ENCODE data around the gene TSKU.
A peak's percentile ranks its signal among the peaks of the same experiment; 100 is the strongest.
"Not testable (repeated sequence)": the region's sequence is repeated elsewhere in the genome, so short reads cannot be mapped to it uniquely, and the experiment has no call there.

TSKU gene

GRCh38 chr11:76788661-76789442 lies 5.7 kb downstream of the TSKU start:
- no peak for DNase-seq (ENCODE audit: low read depth in 2 of 2)

GRCh38 chr11:76789443-76789719 lies 6.2 kb downstream of the TSKU start:
- no peak for DNase-seq (ENCODE audit: low read depth in 2 of 2)

- no peak for DNase-seq (ENCODE audit: low read depth in 2 of 2)
Measured at GRCh38 chr11:76790251-76790650, 7.1 kb downstream of the TSKU start.

GRCh38 chr11:76791002-76791770 lies 8.0 kb downstream of the TSKU start:
- DNase-seq (ENCODE audit: low read depth in 2 of 2): not testable (repeated sequence)

- no peak for DNase-seq (ENCODE audit: low read depth in 2 of 2)
Measured at GRCh38 chr11:76791861-76792260, 8.7 kb downstream of the TSKU start.

GRCh38 chr11:76792505-76793264 lies 9.5 kb downstream of the TSKU start:
- no peak for DNase-seq (ENCODE audit: low read depth in 2 of 2)

GRCh38 chr11:76793391-76794291 lies 10.5 kb downstream of the TSKU start:
- DNase-seq (ENCODE audit: low read depth in 2 of 2): no peak

- DNase-seq (ENCODE audit: low read depth in 2 of 2): no peak
Measured at GRCh38 chr11:76794371-76795289, 11.5 kb downstream of the TSKU start.

- DNase-seq (ENCODE audit: low read depth in 2 of 2): no peak
Measured at GRCh38 chr11:76795290-76795935, 12.3 kb downstream of the TSKU start.

GRCh38 chr11:76795936-76796441 lies 12.8 kb downstream of the TSKU start:
- DNase-seq (ENCODE audit: low read depth in 2 of 2): no peak

GRCh38 chr11:76796511-76797198 lies 13.5 kb downstream of the TSKU start:
- DNase-seq (ENCODE audit: low read depth in 2 of 2): no peak

GRCh38 chr11:76797341-76798201 lies 14.4 kb downstream of the TSKU start:
- DNase-seq (ENCODE audit: low read depth in 2 of 2): no peak

GRCh38 chr11:76798202-76798581 lies 15.0 kb downstream of the TSKU start:
- no peak for DNase-seq (ENCODE audit: low read depth in 2 of 2)

GRCh38 chr11:76798671-76799065 lies 15.5 kb downstream of the TSKU start:
- no peak for DNase-seq (ENCODE audit: low read depth in 2 of 2)

- peak; percentile 68 to 75 for DNase-seq (ENCODE audit: low read depth in 2 of 2)
Measured at GRCh38 chr11:76799066-76799804, 16.1 kb downstream of the TSKU start.

GRCh38 chr11:76800466-76801200 lies 17.5 kb downstream of the TSKU start:
- no peak for DNase-seq (ENCODE audit: low read depth in 2 of 2)

- no peak for DNase-seq (ENCODE audit: low read depth in 2 of 2)
Measured at GRCh38 chr11:76801225-76801624, 18.1 kb downstream of the TSKU start.

All from stimulated activated CD8-positive, alpha-beta memory T cell treated with anti-CD3 and anti-CD28 coated beads, Interleukin-2, amount 100 ng/mL, for 48 hours (primary cell).